Measurements from ENCODE around the gene FGL2. TPM values are rescaled to one million over a fixed set of nuclear protein-coding genes. Genes with fewer than 3 reads are reported as not detected.
"Not testable (repeated sequence)": the region's sequence is repeated elsewhere in the genome, so short reads cannot be mapped to it uniquely, and the experiment has no call there.

Gene FGL2
- total RNA-seq, 1 experiment from 2014 or later, result not detected

- no peak for DNase-seq (ENCODE audit: low spot score)
Measured at GRCh38 chr7:77216181-77216845, 16.7 kb upstream of the FGL2 start.

- DNase-seq (ENCODE audit: low spot score), result no peak
Measured at GRCh38 chr7:77209479-77210139, 10.0 kb upstream of the FGL2 start.

GRCh38 chr7:77208416-77208815 lies 8.8 kb upstream of the FGL2 start:
- DNase-seq (ENCODE audit: low spot score), result no peak

- no peak for DNase-seq (ENCODE audit: low spot score)
Measured at GRCh38 chr7:77205706-77206105, 6.1 kb upstream of the FGL2 start.

GRCh38 chr7:77202481-77202976 lies 2.9 kb upstream of the FGL2 start:
- DNase-seq (ENCODE audit: low spot score), result no peak

GRCh38 chr7:77200542-77200941 lies 923 bp upstream of the FGL2 start:
- DNase-seq (ENCODE audit: low spot score), result no peak

- no peak for DNase-seq (ENCODE audit: low spot score)
Measured at GRCh38 chr7:77197141-77197540, 2.5 kb downstream of the FGL2 start.

- no peak for DNase-seq (ENCODE audit: low spot score)
Measured at GRCh38 chr7:77188731-77189437, 10.7 kb downstream of the FGL2 start.

GRCh38 chr7:77185866-77186265 lies 13.8 kb downstream of the FGL2 start:
- DNase-seq (ENCODE audit: low spot score), result no peak

- DNase-seq (ENCODE audit: low spot score), result no peak
Measured at GRCh38 chr7:77184990-77185389, 14.6 kb downstream of the FGL2 start.

- DNase-seq (ENCODE audit: low spot score), result no peak
Measured at GRCh38 chr7:77184463-77184862, 15.2 kb downstream of the FGL2 start.

GRCh38 chr7:77182261-77182660 lies 17.4 kb downstream of the FGL2 start:
- DNase-seq (ENCODE audit: low spot score), result no peak

GRCh38 chr7:77181734-77182133 lies 17.9 kb downstream of the FGL2 start:
- no peak for DNase-seq (ENCODE audit: low spot score)

- peak; percentile 8 for DNase-seq (ENCODE audit: low spot score)
Measured at GRCh38 chr7:77181015-77181595, 18.5 kb downstream of the FGL2 start.

GRCh38 chr7:77178024-77178423 lies 21.6 kb downstream of the FGL2 start:
- not testable (repeated sequence) for DNase-seq (ENCODE audit: low spot score)

GRCh38 chr7:77177321-77177904 lies 22.2 kb downstream of the FGL2 start:
- DNase-seq (ENCODE audit: low spot score), result not testable (repeated sequence)

GRCh38 chr7:77175274-77175800 lies 24.3 kb downstream of the FGL2 start:
- DNase-seq (ENCODE audit: low spot score), result not testable (repeated sequence)

- not testable (repeated sequence) for DNase-seq (ENCODE audit: low spot score)
Measured at GRCh38 chr7:77174418-77174817, 25.2 kb downstream of the FGL2 start.

- not testable (repeated sequence) for DNase-seq (ENCODE audit: low spot score)
Measured at GRCh38 chr7:77172437-77173172, 27.0 kb downstream of the FGL2 start.

GRCh38 chr7:77171073-77171472 lies 28.5 kb downstream of the FGL2 start:
- DNase-seq (ENCODE audit: low spot score), result not testable (repeated sequence)

- no peak for DNase-seq (ENCODE audit: low spot score)
Measured at GRCh38 chr7:77157446-77157845, 42.2 kb downstream of the FGL2 start.
